GM21360 (cell line): ENCODE measurements around the gene NAP1L5.

Source experiments
- ATAC-seq: cut with Tn5 transposase; IDR thresholded peaks from one replicate; pipeline ENCODE4 v1.9.1; 2021; ENCODE audit warnings: mild to moderate bottlenecking, moderate library complexity; ENCODE audit not compliant: unreplicated experiment

The NAP1L5 gene, protein sequence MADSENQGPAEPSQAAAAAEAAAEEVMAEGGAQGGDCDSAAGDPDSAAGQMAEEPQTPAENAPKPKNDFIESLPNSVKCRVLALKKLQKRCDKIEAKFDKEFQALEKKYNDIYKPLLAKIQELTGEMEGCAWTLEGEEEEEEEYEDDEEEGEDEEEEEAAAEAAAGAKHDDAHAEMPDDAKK

DNA sequence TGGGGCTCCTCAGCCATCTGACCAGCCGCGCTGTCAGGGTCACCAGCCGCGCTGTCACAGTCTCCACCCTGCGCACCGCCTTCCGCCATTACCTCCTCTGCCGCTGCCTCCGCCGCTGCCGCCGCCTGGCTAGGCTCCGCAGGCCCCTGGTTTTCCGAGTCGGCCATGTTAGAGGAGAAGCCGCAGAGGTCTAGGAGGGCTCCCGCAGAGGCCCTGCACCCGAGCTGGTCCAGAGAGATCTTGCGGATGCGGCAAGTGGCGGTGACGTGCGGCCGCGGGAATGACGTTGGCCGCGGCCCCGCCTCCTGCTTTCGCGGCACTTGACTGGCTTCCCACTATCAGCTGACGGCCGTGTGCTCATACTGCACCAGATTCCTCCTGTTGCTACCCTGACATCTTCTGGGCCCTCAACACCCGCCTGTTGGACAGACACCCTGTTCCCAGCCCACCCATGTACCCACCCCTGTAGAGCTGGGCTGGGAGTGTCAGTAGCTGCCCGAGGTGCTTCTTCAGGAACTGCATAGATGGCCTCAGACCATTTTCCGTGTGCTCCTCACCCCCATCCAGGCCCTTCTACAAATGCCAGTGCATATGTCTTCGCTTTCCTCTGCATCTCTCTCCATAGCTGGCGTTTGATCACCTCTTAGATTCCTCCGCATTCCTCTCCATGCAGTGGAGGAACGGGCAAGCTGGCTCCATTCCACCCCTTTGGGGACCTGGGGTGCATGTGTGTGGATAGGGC is at the start of gene NAP1L5:
Gene NAP1L5, minus strand, starts transcription at position 242 of the 742 bp plus-strand sequence. Its CDS starts 75 bp downstream, at position 167.
- peak; percentile 85 for ATAC-seq

DNA sequence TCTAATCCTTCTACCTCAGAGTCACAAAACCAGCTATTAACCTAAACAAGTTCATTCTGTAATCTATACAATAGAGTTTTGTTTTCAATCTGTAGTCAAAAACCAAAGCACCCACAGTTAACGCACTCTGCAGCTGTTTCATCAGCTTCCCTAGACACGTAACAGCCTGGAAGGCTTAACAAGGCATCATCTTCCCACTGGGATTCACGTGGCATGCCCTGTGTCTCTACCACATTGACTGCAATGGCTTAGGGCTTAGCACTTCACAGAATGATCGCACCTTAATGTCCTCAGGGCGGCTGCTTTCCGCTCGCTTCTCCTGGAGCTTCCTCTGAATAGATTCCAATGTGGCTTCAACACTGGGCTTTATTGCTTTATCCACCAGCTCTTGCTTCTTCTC is 49.7 kb upstream of the NAP1L5 start:
- no peak for ATAC-seq

DNA sequence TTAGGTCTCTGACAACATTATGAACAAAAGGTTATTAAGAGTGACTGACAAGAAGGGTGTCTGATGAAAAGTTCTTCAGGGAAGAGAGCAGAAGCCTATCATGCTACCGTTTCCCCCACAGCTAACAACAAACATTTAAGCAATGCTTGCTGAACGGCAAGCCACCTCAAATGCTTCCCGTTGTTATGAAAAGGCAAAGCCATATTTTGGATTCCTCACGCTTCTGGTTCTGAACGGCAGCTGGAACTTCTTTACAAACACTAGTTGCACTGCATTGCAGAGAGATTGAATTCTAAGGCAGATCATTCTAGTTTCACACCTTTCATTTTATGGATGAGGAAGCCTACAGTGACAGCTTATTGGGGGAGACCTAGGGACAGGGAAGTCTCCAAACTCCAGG is 48.6 kb upstream of the NAP1L5 start:
- ATAC-seq = no peak

DNA sequence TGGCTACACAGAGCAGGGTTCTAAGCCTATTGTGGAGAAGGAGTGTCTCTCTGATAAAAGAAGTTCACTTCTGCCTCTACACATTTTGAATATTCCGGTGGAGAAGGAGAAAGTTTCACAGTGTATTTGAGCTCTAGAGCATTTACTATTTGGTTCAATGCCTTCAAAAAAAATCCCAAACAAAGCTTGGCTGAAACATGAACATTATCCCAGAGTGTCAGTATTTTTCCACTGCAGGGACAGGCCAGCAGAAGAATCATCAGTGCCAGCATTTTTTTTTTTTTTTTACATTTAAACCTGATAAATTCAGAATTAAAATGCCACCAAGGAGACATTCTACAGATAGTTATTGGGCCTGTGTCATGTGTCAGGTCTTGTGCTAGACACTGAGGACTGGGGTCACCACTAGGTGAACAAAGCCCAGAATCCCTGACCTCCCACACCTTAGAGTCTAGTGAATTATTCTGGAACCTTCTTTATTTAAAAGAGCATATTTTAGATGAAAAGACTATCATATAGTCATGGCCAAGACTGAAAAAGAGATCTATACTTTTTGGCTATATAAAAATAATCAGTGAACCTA is 48.0 kb upstream of the NAP1L5 start:
- no peak for ATAC-seq

DNA sequence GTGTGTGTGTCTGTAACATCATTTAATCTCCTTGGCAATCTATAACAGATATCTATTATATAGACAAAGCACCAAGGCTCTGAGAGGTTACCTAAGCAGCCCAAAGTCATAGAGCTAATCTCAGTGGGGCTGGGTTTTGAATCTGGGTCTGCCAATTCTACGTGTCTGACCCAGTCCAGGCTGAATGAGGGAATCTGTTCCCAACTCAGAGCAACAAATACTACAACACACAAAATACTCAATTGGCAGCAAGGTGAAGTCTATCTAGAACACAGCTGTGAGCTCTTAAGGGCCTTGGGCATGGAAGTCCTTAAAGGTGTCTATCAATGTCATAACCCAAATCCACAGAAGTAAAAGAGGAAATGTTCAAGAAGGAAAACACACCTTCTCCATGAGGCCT is 47.5 kb upstream of the NAP1L5 start:
- ATAC-seq = no peak

DNA sequence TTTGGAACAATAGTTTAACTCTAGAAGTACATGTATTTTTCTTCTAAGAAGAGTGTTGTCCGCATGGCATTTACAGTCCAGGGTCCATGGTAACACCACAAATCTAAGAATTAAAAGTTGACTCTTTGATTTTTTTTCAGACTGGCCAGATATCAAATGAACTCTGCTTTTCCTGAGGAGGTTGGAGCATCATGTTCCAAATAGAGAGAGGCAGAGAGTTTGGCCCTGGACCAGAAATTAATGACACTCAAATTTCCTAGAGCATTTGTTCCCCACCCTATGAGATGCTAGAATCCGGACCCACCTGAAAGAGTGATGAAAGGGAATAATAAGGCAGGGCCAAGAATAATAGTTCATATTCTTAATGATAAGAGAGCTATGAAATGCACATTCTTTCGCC is 47.0 kb upstream of the NAP1L5 start:
- no peak for ATAC-seq

DNA sequence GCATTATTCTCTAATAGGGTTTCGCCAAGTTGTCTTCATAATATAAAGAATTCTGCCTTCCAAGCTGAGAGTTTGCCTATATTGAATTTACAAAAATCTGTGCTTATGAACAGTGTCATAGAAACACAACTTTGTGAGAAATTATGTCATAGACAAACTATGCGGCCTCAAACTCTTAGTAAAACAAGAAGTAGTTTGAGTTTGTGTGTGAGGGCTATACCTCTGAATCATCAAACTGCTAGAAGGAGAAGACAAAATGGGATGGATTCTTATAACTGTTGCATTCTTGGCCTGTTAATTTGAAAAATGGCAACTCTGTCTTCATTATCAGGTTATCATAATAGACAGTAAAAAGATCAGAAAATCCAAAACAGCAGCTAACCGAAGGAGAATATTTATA is 46.1 kb upstream of the NAP1L5 start:
- no peak for ATAC-seq

DNA sequence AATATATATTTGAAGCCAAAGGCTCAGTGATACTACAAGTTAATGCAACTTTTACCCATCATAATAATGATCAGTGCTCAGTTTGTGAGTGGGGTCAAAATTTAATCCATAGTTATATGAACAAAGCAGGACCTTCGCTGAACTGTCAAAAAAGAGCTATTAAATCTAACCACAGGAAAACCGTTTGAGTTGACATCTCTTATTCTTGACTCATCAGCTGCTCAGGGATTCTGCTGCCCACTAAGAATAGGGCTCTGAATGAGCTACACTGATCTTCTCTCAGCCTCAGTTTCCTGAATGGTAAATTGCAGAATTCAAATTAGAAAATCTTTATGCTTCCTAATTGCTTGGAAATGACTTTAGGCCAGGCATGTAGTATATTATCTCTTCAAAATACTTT is 44.9 kb upstream of the NAP1L5 start:
- ATAC-seq = no peak

DNA sequence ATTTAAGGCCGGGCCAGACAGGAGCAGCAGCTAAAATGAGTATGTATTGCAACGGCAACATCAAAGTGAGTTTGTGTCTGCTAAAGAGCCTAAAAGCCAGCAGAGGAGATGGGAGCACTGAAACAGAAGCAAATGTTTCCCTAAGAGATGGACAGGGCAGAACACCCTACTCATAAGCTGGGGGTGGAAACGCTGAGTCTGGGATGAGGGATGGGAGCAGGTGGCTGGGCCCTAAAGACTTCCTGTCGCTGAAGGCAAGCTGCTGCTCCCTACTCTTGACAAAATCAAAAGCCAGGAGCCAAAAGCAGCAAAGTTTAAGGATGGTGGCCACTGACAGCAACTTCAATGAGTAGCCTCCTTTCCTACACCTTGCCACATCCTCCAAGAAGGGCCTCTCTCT is 40.6 kb upstream of the NAP1L5 start:
- no peak for ATAC-seq

DNA sequence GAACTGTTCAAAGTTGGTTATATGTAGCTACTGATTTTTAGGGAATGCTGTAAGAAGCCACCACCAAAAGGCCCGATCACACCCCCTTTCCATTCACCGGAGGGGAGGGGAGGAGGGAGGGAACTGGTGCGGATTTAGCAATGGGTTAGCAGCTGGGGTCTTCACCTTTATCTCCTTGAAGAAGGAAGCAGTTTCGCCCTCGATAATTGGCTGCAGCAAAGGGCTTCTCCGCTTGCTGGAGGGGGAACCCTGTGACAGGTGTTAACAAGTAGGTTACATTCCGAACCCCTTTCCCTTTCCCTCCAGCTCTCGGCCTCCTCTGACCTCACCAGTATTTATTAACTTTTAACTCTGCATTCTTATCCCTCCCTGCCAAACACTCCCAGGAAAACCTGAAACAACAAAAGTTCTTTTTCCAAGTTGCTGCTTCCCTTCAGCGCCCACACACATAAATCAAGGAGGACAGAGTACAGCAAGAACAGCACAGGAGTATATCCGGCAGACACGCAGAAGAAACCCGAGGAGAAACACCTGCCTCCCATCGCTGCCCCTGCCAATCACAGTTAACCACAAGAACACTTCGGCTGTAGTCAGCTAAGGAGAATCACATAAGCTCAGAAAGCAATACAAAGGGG is 39.8 kb upstream of the NAP1L5 start:
- peak; percentile 98 for ATAC-seq

DNA sequence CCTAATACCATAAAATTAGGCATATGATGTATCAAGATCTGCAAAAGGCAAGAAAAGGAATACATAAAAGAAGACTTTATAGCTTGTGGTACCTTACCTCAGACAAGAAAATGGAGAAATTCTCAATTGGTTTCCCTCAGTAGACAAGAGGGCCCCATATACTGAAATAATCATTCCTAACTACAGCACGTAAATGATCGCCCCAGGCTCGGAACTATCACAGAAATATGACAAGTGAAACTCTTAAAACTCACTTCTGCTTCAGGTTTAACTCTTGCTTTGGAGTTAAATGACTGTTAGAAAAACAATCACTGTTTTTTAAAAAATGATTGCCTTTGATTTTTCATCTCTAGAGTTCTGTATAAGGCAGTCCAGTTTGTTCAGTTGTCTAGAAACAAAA is 38.6 kb upstream of the NAP1L5 start:
- ATAC-seq = no peak

DNA sequence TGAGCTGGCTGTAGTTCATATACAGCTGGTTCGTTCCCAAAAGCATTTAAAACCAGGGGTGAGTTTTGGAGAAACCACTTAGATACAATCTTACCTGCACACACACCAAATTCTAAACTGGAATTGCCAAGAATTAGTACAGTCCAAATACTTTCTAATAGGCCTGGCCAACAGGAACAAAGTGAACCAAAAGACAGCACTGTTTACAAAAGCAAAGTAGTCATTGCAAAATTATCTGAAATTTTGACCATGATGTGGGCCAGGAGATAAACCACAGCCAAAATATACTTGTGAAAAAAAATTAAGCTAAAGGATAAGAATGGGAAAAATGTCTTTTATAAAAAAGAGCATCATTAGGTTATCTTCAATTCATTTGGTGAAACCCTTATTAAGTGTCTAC is 37.9 kb upstream of the NAP1L5 start:
- no peak for ATAC-seq

DNA sequence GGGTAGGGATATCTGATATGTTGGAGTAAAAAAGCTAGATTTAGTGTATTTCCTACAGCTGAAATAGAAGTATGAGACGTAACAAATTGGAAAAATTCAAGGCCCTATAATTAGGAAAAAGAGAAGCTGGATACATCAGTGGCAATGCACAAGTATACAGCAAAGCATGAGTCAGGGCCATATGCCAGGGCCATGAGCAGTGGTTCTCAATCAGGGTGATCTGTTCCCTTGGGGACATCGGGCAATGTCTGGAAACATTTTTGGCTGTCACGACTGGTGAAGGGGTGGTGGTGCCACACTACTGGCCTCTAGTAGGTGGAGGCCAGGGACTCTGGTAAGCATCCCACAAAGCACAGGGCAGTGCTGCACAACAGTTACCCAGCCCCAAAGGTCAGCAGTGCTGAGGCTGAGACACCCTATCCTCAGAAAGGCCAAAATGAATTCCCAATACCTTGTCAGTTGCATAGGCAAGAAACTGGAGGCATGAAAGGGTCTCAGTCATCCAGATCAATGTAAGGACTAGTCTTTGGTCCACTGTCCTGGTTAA is 36.8 kb upstream of the NAP1L5 start:
- ATAC-seq = no peak

DNA sequence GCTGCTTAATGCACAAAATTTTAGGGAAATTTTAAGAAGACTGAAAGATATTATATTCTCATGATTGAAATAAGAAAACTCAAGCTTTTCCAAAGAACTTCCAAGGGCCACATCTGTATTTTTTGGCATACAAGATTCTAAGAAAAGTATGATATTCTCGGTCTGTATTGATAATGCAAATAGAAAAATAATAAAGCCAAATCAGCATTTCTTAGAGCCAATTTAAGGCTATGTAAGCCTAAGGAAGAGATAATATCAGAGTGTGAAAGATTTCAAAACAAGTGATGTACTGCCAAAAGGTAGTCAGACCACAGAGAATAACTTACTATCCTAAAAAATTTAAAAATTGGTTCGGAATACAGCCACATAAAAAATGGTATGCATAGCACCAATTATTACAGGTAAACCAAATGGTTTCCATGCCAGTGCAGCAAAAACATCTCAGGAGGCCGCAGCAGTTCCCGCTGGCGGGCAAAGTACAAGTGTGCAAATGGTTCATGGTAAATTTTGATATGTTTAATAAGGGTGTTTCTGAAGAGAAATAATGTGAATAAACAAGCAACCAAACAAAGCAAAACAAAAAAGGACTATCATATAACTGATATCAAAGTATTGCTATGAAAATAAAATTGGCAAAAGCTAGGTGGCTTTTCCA is 35.2 kb upstream of the NAP1L5 start:
- no peak for ATAC-seq

DNA sequence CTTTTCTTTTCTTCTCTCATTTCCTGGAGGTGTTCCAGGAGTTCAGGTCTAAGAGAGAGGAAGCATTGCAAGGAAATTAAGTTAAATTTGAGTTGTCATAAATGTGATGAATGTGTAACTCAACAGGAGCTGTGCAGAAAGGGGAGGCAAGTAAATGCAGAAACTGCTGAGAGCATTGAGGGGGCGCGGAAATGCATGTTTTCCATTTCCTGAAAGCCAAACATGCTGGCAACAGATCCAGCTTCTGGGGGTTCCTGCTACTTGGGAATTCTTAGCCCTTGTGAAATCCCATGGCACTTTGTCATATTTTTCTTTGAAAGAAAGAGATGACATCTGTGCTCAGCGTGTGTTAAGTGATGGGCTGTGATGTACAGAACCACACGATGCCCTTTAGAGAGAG is 33.8 kb upstream of the NAP1L5 start:
- ATAC-seq = no peak

DNA sequence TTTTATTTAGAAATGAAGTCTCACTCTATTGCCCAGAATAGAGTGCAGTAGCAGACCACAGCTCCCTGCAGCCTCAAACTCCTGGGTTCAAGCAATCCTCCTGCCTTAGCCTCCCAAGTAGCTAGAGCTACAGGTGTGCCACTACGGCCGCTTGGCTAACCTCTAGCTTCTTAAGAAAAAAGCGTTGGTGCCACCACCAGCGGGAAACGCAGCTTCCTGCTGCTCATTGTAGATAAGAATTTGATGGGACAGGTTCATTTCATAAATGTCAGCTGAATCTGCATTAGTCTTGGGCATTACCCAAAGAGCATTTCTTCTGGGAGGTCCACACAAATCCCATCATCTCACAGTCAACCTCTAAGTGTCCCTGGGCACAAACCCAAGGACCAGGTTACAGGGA is 33.2 kb upstream of the NAP1L5 start:
- ATAC-seq = no peak

DNA sequence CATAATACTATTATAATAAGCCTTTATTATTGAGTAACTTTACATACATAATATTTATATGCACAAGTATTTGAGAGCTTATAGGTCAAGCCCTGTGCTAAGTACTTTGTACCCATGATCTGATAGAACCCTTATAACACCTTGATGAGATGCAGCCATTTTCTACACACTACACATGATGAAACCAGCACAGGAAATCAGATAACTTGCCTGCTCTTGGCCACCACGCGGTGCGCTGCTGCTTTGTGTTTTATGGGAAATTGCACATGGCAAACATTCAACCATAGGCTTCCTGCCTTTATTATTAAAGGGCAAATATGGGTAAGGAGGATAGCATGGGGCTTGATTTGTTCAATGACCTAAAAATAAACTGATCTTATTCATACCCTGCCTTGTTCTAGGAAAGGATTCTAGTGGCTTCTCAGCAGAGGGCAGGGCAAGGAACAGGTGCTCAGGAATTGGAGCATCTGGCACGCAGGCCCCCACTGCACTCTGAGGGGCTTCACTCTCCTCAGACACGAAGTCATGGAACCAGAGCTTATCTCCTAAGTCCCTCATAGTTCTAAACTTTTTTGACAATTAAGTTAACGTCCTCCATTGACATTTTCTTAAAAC is 31.6 kb upstream of the NAP1L5 start:
- no peak for ATAC-seq

DNA sequence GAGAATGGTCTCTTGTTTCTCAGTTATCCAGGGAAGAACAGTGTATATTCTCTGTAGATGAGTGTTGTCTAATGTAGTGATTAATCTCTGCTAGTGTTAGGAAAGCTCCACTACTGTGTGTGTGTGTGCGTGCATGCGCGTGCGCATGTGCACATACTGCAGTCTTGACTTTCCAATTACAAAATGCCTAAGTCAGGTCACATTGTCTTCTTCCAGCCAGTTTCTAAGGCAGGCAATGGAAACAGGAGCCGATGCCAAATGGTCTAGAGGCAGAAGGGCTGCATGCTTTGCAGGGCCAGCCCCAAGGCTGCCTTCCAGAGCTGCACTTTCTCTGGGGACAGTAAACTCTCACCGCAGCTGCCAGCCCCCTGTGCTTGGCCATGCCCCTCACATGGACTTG is 30.5 kb upstream of the NAP1L5 start:
- ATAC-seq = no peak

DNA sequence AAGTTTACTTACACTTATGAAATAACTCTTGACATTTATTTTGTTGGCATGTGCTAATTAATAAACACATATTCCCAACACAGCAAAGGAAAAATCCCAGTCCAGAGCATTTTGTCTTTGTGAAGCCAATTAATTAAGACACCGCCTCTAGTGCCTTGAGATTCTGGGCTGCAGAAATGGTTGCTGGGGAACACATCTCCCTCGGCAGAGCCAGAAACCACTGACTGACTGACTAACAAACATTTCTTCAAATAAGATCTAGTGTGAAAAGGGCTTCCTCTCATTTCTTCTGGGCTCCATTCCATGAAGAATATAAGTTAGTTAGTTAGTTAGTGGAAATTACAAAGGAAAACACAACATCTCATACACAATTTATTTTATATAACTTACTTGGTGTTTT is 28.4 kb upstream of the NAP1L5 start:
- ATAC-seq = no peak

DNA sequence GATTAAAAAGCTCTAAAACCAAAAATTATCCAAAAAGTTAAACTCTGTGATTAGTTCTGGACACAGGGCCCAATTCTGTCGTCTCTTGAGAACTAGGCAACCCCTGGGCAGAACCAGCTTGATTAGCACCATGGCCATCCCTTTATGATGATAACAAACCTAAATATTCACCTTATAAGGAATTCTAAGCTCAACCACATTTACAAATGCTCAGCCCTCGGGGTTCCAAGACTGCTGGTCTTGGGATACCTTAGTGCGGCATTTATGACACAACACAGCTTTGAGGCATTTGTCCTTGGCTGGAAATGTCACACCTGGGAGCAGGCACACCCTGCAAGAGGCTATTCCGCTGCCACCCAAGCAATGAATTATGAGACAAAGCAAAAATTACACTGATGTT is 27.5 kb upstream of the NAP1L5 start:
- ATAC-seq = no peak

DNA sequence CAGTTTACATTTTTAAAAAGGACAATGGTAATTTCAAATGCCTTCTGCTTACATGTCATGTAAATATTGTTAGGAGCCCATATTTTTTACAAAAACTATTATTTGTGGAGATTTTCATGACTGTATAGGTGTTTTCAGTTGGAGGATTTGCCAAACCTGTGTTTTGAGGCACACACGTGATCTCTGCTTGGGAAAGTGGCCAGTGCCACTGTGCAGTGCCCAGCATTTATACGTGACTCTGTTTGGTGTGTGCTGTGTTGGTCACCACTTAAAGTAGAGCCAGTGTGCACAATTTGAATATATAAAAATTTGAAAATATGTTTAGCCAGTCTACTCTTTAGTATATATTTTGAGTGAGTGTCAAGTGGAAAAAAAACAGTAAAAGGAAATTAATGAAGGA is 26.8 kb upstream of the NAP1L5 start:
- no peak for ATAC-seq
